ENCODE data around the gene EXD3.
"Not testable (repeated sequence)": the region's sequence is repeated elsewhere in the genome, so short reads cannot be mapped to it uniquely, and the experiment has no call there.

The EXD3 gene

GRCh38 chr9:137327641-137328550, 95.1 kb downstream of the EXD3 start:
- not testable (repeated sequence) for DNase-seq

DNA sequence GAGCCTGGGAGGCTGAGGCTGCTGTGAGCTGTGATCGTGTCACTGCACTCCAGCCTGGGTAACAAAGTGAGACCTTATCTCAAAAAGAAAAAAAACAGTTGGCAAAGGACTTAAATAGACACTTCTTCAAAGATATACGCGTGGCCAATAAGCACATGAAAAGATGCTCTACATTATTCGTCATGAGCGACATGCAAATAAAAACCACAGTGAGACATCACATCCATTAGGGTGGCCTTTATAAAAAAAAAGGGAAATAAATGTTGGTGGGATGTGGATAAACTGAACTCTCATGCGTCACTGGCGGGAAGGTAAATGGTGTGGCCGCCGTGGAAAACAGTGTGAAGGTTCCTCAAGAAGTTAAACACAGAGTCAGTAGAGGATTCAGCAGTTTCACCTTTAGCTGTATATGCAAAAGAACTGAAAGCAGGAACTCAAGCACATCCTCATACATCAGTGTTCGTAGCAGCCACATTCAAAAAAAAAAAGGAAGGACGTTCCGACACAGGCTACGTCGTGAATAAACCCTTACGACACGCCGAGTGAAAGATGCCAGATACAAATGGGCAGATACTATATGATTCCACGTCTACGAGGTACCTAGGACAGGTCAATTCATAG, 96.4 kb downstream of the EXD3 start:
- DNase-seq, result no peak

- DNase-seq, result no peak
These were observed 97.2 kb downstream of the EXD3 start for GRCh38 chr9:137325799-137326198.

DNA sequence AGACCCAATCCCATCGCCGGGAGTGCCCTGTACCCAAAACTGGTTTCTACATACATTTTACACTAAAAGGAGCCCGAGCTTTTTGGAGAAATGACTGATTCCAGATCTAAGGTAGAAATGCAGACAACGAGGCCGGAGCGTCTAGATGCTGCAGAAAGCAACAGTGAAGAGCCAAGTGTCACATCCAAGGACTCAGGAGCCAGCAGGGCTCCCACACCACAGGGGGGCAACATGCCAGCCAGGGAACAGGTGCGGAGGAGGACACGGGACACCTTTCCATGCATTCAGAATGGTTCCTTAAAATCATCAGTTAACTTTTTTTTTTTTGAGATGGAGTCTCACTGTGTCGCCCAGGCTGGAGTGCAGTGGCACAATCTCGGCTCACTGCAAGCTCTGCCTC, 97.8 kb downstream of the EXD3 start:
- no peak for DNase-seq

DNA sequence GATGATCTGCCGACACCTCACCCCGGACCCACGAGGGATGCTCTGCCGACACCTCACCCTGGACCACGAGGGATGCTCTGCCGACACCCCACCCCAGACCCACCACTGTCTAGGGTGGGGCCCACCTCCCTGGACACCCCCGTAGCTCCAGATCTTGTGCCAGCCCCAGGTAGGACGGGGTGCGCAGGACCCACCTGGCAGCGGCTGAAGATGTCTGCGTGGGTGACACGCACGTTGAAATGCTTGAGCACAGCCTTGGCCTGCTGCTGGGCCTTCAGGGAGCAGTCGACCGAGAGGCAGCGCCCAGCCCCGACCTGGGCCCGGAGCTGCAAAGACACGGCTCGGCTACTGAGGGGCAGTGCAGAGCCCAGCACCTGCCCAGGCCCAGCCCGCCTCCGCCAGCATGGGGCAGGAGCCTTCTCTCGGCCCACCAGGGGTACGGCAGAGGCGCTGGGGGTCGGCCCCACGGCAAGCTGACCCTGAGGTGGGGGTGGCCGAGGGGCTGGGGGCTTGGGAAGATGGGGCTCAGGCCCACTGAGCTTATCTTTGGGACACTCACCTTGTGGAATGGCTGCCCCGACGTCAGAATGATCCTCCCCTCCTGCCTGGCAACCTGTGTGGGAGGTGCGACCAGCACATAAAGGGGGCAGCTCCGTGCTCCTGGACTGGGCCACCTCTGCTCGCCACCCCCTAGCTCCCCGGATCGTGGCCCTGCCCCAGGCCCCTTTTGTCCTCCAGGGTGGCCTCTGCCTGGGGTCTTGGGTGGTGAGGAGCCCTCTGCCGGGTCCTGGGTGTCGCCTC, 99.2 kb downstream of the EXD3 start:
- no peak for DNase-seq

DNA sequence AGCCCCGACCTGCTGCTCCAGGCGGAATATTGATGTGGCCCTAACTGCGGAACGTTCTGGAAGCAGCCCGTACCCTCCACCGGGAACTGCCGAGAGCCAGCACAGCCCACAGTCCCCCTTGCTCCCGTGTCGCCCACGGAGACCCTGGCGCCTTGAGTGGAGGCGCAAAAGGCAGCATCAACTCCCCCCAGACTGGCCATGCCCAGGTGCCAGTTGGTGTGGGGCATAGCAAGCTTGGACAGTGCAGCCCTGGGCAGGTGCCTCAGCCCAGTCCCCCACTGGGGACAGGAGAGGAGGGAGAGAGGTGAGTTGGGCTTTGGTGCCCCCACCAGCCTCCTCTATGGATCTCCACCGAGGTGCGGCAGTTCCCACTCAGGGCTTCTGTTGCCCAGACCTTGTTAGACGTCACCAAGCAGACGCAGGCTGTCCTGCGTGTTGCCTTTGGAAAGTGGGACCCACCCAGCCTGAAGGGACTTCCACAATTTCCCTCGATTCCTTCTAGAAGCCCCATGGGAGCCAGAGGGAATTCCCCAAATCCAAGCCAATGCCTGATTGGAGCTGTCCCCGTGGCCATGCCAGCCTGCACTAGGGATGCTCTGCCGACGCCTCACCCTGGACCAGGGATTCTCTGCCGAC, 101.1 kb downstream of the EXD3 start:
- DNase-seq, result no peak

- no peak for DNase-seq
These were observed 102.2 kb downstream of the EXD3 start for GRCh38 chr9:137320555-137321384.

DNA sequence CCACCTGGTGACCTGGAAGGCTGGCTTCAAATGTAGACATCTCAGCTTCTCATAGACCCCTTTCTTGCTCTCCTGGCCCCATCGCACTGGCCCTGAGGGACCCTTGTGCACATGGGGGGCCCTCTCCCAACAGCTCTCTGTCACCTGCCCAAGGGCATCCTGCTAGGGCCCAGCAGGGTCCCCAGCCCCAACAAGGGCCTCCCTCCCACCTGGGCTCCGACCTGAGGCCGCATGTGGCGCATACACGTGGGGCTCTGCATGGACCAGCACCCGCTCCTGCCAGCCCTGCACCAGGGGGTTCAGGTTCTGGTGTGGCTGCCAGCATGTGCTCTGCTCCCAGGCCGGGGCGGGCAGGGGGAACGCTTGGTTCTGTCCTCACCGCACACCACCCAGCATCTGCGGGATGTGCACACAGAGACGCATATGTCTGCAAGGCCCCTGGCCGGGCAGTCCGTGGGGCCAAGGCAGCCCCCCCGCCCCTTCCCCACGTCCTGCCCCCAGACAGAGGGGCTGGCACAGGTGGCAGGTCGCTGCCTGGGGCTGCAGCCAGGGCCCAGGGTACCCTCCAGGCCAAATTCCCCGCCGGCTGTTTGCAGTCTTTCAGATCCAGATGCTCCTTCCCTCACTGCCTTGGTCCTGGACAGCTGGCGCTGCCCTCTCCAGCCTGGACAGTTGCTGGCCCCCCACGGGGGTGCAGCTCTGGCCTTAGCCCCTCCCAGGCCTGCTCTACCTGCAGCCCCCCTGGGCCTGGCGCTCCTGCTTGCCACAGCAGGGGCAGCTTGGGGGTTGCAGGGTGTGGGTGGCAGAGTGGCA, 103.0 kb downstream of the EXD3 start:
- no peak for DNase-seq

- no peak for DNase-seq
These were observed 103.8 kb downstream of the EXD3 start for GRCh38 chr9:137319011-137319738.

GRCh38 chr9:137318602-137319001, 104.4 kb downstream of the EXD3 start:
- no peak for DNase-seq

DNA sequence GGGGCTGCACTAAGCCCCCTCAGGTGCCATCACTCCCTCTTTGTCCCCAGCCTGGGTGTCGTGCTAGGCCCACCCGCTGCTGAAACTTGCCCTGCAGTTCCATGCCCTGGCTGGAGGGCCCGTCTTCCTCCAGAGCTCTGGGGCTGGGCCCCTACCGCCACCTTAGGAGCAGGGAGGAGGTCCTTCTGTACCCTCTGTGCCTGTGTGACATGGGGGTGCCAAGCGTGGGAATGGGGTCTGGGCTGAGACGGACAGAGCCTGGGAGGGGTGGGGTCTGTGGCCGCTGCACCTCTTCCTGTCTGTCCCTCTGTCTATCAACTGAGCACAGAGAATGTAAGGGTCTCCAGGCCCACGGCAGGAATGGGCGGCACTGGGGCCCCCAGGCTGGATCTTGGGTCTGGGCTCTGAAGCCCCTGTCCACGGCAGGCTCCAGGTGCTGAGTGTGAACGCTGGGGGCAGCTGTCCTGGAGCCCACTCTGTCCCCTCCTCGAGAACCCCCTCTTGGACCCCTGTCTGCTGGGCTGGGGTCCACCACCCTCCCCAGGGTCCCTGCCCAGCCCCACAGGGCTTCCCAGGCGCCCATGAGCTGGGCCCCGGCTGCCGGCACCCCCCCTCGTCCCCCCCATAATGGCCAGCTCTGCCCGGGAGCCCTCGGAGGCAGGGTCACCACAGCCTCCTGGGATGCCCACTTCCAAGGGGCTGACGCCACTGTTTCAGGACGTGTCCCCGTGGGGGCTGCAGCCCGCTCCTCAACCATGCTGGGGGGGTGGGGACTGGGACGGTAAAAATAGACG, 105.0 kb downstream of the EXD3 start:
- DNase-seq, result no peak

GRCh38 chr9:137317021-137317717, 105.8 kb downstream of the EXD3 start:
- DNase-seq, result no peak

DNA sequence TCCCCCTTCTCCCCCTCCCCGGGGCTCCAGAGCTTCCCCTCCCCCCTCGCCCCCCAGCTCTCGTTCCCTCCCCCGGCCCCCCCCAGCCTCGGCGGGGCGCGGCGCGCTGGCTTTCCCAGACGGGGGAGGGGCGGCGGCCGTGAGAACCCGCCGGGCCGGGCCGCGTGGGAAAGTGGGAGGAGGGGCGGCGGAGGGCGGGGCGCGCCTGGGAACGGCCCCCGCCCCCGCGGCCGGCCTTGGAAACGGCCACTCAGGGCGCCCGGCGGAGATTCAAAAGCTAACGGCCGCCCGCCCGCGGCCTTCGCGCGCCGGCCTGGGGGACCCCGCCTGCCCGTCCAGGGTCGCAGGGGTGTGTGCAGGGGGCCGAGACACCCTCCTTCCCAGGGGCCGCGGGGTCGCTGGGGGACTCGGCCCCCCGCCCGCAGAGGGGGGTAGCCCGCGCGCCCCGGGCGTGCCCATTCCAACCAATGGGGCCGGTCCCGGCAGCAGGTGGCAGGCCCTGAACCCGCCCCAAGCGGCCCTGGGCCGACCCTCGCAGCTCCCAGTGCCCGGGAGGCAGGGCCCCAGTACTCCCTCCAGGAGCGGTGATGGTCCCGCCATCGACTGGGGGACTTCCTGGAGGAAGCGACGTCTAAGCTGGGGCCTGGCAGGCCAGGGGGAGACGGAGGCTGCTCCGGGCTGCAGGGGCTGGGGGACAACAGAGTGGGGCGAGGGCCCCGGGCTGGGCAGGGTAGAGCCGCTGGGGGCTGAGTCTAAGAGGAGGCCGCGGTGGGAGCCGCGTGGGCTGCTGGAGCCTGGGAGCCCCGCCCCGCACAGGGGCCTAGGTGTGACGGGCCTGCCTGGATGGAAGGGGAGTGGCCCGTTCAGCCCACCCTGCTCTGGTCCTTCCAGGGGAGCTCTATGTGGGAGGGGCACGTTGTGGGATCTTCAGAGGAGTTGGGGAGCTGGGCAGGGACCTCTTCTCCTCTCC, 106.7 kb downstream of the EXD3 start:
- DNase-seq, result no peak

DNA sequence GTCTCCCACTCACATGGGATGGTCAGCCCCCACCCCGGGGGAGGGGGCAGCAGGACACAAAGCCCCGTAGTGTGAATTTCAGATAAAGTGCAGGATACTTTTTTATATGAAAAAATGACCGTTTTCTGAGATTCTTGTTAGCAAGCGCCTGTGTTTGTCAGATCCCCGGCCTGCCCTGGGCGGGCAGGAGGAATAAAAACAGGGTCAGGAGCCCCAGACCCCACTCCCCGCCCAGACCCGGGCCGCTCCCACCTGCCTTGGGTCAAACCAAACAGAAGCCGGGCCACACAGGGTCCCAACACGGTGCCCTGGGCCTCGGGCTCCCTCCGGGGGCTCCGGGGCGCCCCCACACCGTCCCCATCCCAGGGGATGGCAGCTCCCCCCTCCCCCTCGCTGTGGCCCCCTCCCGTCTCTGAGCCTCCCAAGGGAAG, 107.4 kb downstream of the EXD3 start:
- no peak for DNase-seq

GRCh38 chr9:137314561-137315560, 108.1 kb downstream of the EXD3 start:
- no peak for DNase-seq

- no peak for DNase-seq
These were observed 108.9 kb downstream of the EXD3 start for GRCh38 chr9:137313956-137314560.
